Measurements from ENCODE around the gene IGF1R. TPM values are rescaled to one million over a fixed set of nuclear protein-coding genes. Genes with fewer than 3 reads are reported as not detected.

The IGF1R gene
- polyA plus RNA-seq, 1 experiment: 21.6 TPM

- CTCF ChIA-PET: interaction anchor here (1.8 to 3.9 kb wide), 2 partner anchors 9 to 69 kb away, joined by 7 to 61 read pairs; no protein-coding TSS in a partner anchor
- no peak overlapping the region for H3K4me3 ChIP-seq (ENCODE audit: low read depth, low read length)
- no peak overlapping the region for H3K27ac ChIP-seq (ENCODE audit: low read depth, low read length)
- no peak for DNase-seq (ENCODE audit: low read depth, low spot score)
- TF ChIP-seq CTCF (IDR thresholded peaks at IDR 0.05; ENCODE audit: low read depth, low read length): no peak
- H3K27me3 ChIP-seq (ENCODE audit: control insufficient read depth, insufficient read depth, low read length): no peaks in the 10 kb centered on the region
- POLR2A ChIA-PET: no interaction called here
- H3K9me3 ChIP-seq (ENCODE audit: control insufficient read depth, insufficient read depth, low read length): no peaks in the 10 kb centered on the region
These were observed 133.5 kb downstream of the IGF1R start for GRCh38 chr15:98781838-98782237.

GRCh38 chr15:98782801-98783200 lies 134.5 kb downstream of the IGF1R start:
- DNase-seq (ENCODE audit: low read depth, low spot score): no peak
- POLR2A ChIA-PET: no interaction called here
- H3K9me3 ChIP-seq (ENCODE audit: control insufficient read depth, insufficient read depth, low read length): no peaks in the 10 kb centered on the region
- no peak overlapping the region for H3K4me3 ChIP-seq (ENCODE audit: low read depth, low read length)
- H3K27me3 ChIP-seq (ENCODE audit: control insufficient read depth, insufficient read depth, low read length): no peaks in the 10 kb centered on the region
- H3K27ac ChIP-seq (ENCODE audit: low read depth, low read length): no peak overlapping the region
- CTCF ChIA-PET: interaction anchor here (1.8 kb wide), 1 partner anchor 68 kb away, joined by 7 read pairs; no protein-coding TSS in a partner anchor
- no peak for TF ChIP-seq CTCF (IDR thresholded peaks at IDR 0.05; ENCODE audit: low read depth, low read length)

GRCh38 chr15:98785431-98785806 lies 137.1 kb downstream of the IGF1R start:
- no peak for DNase-seq (ENCODE audit: low read depth, low spot score)
- ChIA-PET CTCF (no interaction called here), POLR2A (no interaction called here)
- H3K4me3 ChIP-seq (ENCODE audit: low read depth, low read length): no peak overlapping the region
- H3K27me3 ChIP-seq (ENCODE audit: control insufficient read depth, insufficient read depth, low read length): no peaks in the 10 kb centered on the region
- no peak for TF ChIP-seq CTCF (IDR thresholded peaks at IDR 0.05; ENCODE audit: low read depth, low read length)
- no peaks in the 10 kb centered on the region for H3K9me3 ChIP-seq (ENCODE audit: control insufficient read depth, insufficient read depth, low read length)
- H3K27ac ChIP-seq (ENCODE audit: low read depth, low read length): no peak overlapping the region

- ChIA-PET CTCF (no interaction called here), POLR2A (no interaction called here)
- no peaks in the 10 kb centered on the region for H3K27me3 ChIP-seq (ENCODE audit: control insufficient read depth, insufficient read depth, low read length)
These were observed 137.7 kb downstream of the IGF1R start for GRCh38 chr15:98785807-98786621.

More at GRCh38 chr15:98785807-98786621, 137.7 kb downstream of the IGF1R start:
- no peak for DNase-seq (ENCODE audit: low read depth, low spot score)
- no peak for TF ChIP-seq CTCF (IDR thresholded peaks at IDR 0.05; ENCODE audit: low read depth, low read length)
- Histone ChIP-seq H3K27ac (ENCODE audit: low read depth, low read length) (no peak overlapping the region), H3K4me3 (ENCODE audit: low read depth, low read length) (no peak overlapping the region), H3K9me3 (ENCODE audit: control insufficient read depth, insufficient read depth, low read length) (no peaks in the 10 kb centered on the region)

Measured in AG04450 (cell line).